HepG2 (cell line): ENCODE results near the gene CHDH. TPM values are rescaled to one million over a fixed set of nuclear protein-coding genes. Genes with fewer than 3 reads are reported as not detected.
A peak's percentile ranks its signal among the peaks of the same experiment; 100 is the strongest.

ENCODE experiments used
- AKNA ChIP-seq: sonication (generic); formaldehyde crosslinking; IDR thresholded peaks from 2 replicates; pipeline ENCODE4 v1.4.0; 2020; ENCODE audit warnings: missing genetic modification reagents, borderline replicate concordance
- FOXA3 ChIP-seq: IDR thresholded peaks from 2 replicates; pipeline ENCODE4 v1.6.1; 2016; ENCODE audit warnings: missing genetic modification reagents, missing compliant biosample characterization
- GATAD2A ChIP-seq: IDR thresholded peaks from 2 replicates; pipeline ENCODE4 v1.6.1; 2016
- HMG20B ChIP-seq: conservative IDR thresholded peaks from 2 replicates; pipeline ENCODE4 v1.6.1; 2016; ENCODE audit warnings: missing genetic modification reagents, missing compliant biosample characterization
- MAX ChIP-seq: IDR thresholded peaks from 2 replicates; pipeline ENCODE4 v1.6.1; 2012; ENCODE audit warnings: inconsistent platforms
- SAFB2 ChIP-seq: sonication (generic); formaldehyde crosslinking; IDR thresholded peaks from 2 replicates; pipeline ENCODE4 v1.5.1; 2020; ENCODE audit warnings: missing genetic modification reagents, low read depth, mild to moderate bottlenecking, borderline replicate concordance
- SNRNP70 ChIP-seq: fragments of 200-400 bp; formaldehyde crosslinking; IDR thresholded peaks from 2 replicates; pipeline ENCODE4 v1.6.1; 2017; ENCODE audit warnings: mild to moderate bottlenecking, low read depth, low read length, moderate library complexity
- SRF ChIP-seq: IDR thresholded peaks from 2 replicates; pipeline ENCODE4 v1.6.1; 2011; ENCODE audit warnings: mild to moderate bottlenecking, low read depth, low read length, moderate library complexity
- STAG1 ChIP-seq: sonication (generic); formaldehyde crosslinking; IDR thresholded peaks from 2 replicates; pipeline ENCODE4 v1.4.0; 2020; ENCODE audit warnings: missing genetic modification reagents
- TGIF2 ChIP-seq: IDR thresholded peaks from 2 replicates; pipeline ENCODE4 v1.6.1; 2016; ENCODE audit warnings: control low read depth, missing compliant biosample characterization
- ZNF276 ChIP-seq: sonication (generic); formaldehyde crosslinking; IDR thresholded peaks from 2 replicates; pipeline ENCODE4 v1.4.0; 2020; ENCODE audit warnings: mild to moderate bottlenecking, low read depth, missing genetic modification reagents
- ZNF33B ChIP-seq: sonication (generic); formaldehyde crosslinking; IDR thresholded peaks from 2 replicates; pipeline ENCODE4 v1.5.1; 2020; ENCODE audit warnings: mild to moderate bottlenecking, missing genetic modification reagents
- ZNF564 ChIP-seq: sonication (generic); formaldehyde crosslinking; IDR thresholded peaks from 2 replicates; pipeline ENCODE4 v1.8.1; 2023; ENCODE audit warnings: mild to moderate bottlenecking, missing genetic modification reagents
- ZNF609 ChIP-seq: sonication (generic); formaldehyde crosslinking; IDR thresholded peaks from 2 replicates; pipeline ENCODE4 v1.4.0; 2020; ENCODE audit warnings: mild to moderate bottlenecking, missing genetic modification reagents, borderline replicate concordance
- polyA plus RNA-seq, 8 experiments: library from polyadenylated mRNA; depleted of rRNA in 3 of 8; stranded (reverse) in 7 of 8; unstranded in 1 of 8; fragments of >200 nt; fragmentation: Illumina TruSeq in 4 of 8; extraction: Trizol in 4 of 8; gene quantifications; 2 replicates each; pipeline versions ENCODE4 v1.2.1 to v1.2.3, GENCODE V29; 2011 to 2016; ENCODE audit warnings: low read depth in 4 of 8, missing spikeins in 1 of 8, mixed read lengths in 1 of 8; ENCODE audit not compliant: insufficient read depth in 1 of 8
- total RNA-seq, 5 experiments: library from RNA; depleted of rRNA; stranded (reverse); fragments of >200 nt; fragmentation: Illumina TruSeq; extraction: Trizol; gene quantifications; 2 replicates each; pipeline ENCODE4 v1.2.3, GENCODE V29; 2016; ENCODE audit warnings: low read depth in 1 of 5

Gene CHDH
- total and polyA plus RNA-seq, 2 of the 13 experiments (the other 11 are each of a cell fraction or from before 2014, with no cell fraction given), result 28.1 to 48.9 TPM

GRCh38 chr3:53842436-53843194 lies 3.6 kb downstream of the CHDH start (continued):
- TF ChIP-seq STAG1 (CRISPR knock-in tag) (peak; percentile 42), FOXA3 (CRISPR knock-in tag) (peak; percentile 97), SNRNP70 (no peak), SAFB2 (CRISPR knock-in tag) (peak; percentile 40; the same call in 1 of the 2 replicates), GATAD2A (CRISPR knock-in tag) (peak; percentile 88), HMG20B (CRISPR knock-in tag) (no peak; the same call in 1 of the 2 replicates), AKNA (CRISPR knock-in tag) (0 out of 2 replicates have a peak, but pooled peaks have one; percentile 16), ZNF609 (CRISPR knock-in tag) (peak; percentile 37; the same call in 1 of the 2 replicates), ZNF33B (CRISPR knock-in tag) (peak; percentile 56; the same call in 1 of the 2 replicates), ZNF564 (CRISPR knock-in tag) (no peak), SRF (no peak), TGIF2 (CRISPR knock-in tag) (no peak; the same call in 1 of the 2 replicates), MAX (peak; percentile 83), ZNF276 (CRISPR knock-in tag) (no peak)
